A549 (cell line): ENCODE data around the gene PRKG1. TPM values are rescaled to one million over a fixed set of nuclear protein-coding genes. Genes with fewer than 3 reads are reported as not detected.
A peak's percentile ranks its signal among the peaks of the same experiment; 100 is the strongest.
"Not testable (repeated sequence)": the region's sequence is repeated elsewhere in the genome, so short reads cannot be mapped to it uniquely, and the experiment has no call there.

ENCODE experiments used
- ATAC-seq, 2 experiments: fragments of 200-7000 bp in 1 of 2; fragments of >200 bp in 1 of 2; cut with Nextera tagmentation in 1 of 2; cut with Tn5 transposase in 1 of 2; 3 replicates each; pipeline versions ENCODE4 v1.8.0 to v1.9.1; 2018 to 2020; ENCODE audit warnings: mild to moderate bottlenecking in 1 of 2, moderate library complexity in 1 of 2
- CTCF ChIA-PET: fragments of 300-600 bp; sonication (Branson Sonifier 250); formaldehyde crosslinking; extraction: SDS; loops from one replicate; lab custom pipeline; 2021; ENCODE audit warnings: antibody characterized with exemption, inconsistent platforms; lab: Yijun Ruan, JAX
- POLR2A ChIA-PET: fragments of 350-600 bp; formaldehyde crosslinking; extraction: SDS; loops from one replicate; lab custom pipeline; 2021; ENCODE audit warnings: antibody characterized with exemption, inconsistent platforms; lab: Yijun Ruan, JAX
- DNase-seq, 2 experiments: peaks; one replicate each; pipeline versions ENCODE4 v3.0.0 to v3.0.0-alpha.2; 2011 to 2016; ENCODE audit warnings: low read depth in 1 of 2, low spot score in 1 of 2
- FAIRE-seq: peaks from 2 replicates; lab custom pipeline; 2011; peaks lifted over from hg19 to GRCh38; lab: Jason Lieb, UNC
- H3K27ac ChIP-seq, 2 experiments: fragments of >200 bp; sonication (Bioruptor Twin); formaldehyde crosslinking; 3 replicates each; pipeline ENCODE4 v1.5.1; 2016 to 2017
- H3K4me1 ChIP-seq: fragments of >200 bp; sonication (Bioruptor Twin); formaldehyde crosslinking; 3 replicates; pipeline ENCODE4 v1.6.1; 2016
- H3K4me2 ChIP-seq: fragments of >200 bp; sonication (Bioruptor Twin); formaldehyde crosslinking; 3 replicates; pipeline ENCODE4 v1.6.1; 2016
- H3K4me3 ChIP-seq: fragments of >200 bp; sonication (Bioruptor Twin); formaldehyde crosslinking; 3 replicates; pipeline ENCODE4 v1.5.1; 2016
- H3K9me3 ChIP-seq: fragments of >200 bp; sonication (Bioruptor Twin); formaldehyde crosslinking; 3 replicates; pipeline ENCODE4 v1.6.1; 2016
- BHLHE40 ChIP-seq: IDR thresholded peaks from 2 replicates; pipeline ENCODE4 v1.6.1; 2012; ENCODE audit warnings: low read depth, low read length, inconsistent platforms
- CHD2 ChIP-seq: fragments of 150-350 bp; IDR thresholded peaks from 2 replicates; pipeline ENCODE4 v1.6.1; 2014; ENCODE audit warnings: low read length; ENCODE audit not compliant: partially characterized antibody
- FOSL2 ChIP-seq, 2 experiments: fragments of 450-650 bp in 1 of 2; fragments of >200 bp in 1 of 2; sonication (Bioruptor Twin) in 1 of 2; formaldehyde crosslinking; IDR thresholded peaks; 2 replicates each; pipeline versions ENCODE4 v1.5.0 to v1.6.1; 2016 to 2020; ENCODE audit warnings: mild to moderate bottlenecking in 1 of 2, moderate library complexity in 1 of 2
- HDAC2 ChIP-seq: fragments of 200-600 bp; sonication (generic); IDR thresholded peaks from 2 replicates; pipeline ENCODE4 v1.6.1; 2016
- HOXB5 ChIP-seq: fragments of 250-450 bp; sonication (Bioruptor Pico); IDR thresholded peaks from 2 replicates; pipeline ENCODE4 v1.5.0; 2020; ENCODE audit warnings: mild to moderate bottlenecking, moderate library complexity
- JUNB ChIP-seq: fragments of >200 bp; sonication (Bioruptor Twin); formaldehyde crosslinking; IDR thresholded peaks from 2 replicates; pipeline ENCODE4 v1.6.1; 2016
- MAZ ChIP-seq: fragments of 150-350 bp; IDR thresholded peaks from 2 replicates; pipeline ENCODE4 v1.6.1; 2014; ENCODE audit warnings: antibody characterized with exemption, low read depth, low read length, borderline replicate concordance
- MYC ChIP-seq: IDR thresholded peaks from 2 replicates; pipeline ENCODE4 v1.6.1; 2012; ENCODE audit warnings: mild to moderate bottlenecking, inconsistent platforms, low read length, improper control_type of control experiment, borderline replicate concordance
- NFE2L2 ChIP-seq: fragments of 150-350 bp; conservative IDR thresholded peaks from 2 replicates; pipeline ENCODE4 v1.6.1; 2014; ENCODE audit warnings: low read length
- NPAS2 ChIP-seq: fragments of 250-450 bp; sonication (Bioruptor Pico); IDR thresholded peaks from 2 replicates; pipeline ENCODE4 v1.8.0; 2022; ENCODE audit warnings: mild to moderate bottlenecking, moderate library complexity, borderline replicate concordance
- ZC3H11A ChIP-seq: fragments of 450-650 bp; IDR thresholded peaks from 2 replicates; pipeline ENCODE4 v1.6.1; 2014; ENCODE audit warnings: antibody characterized with exemption, mild to moderate bottlenecking
- WGBS: methylation state at CpG from one replicate; pipeline ENCODE4 v1.1.6; 2017; ENCODE audit errors: missing lambda C conversion rate; 5-methylcytosine and 5-hydroxymethylcytosine counted together
- polyA plus RNA-seq, 4 experiments: library from polyadenylated mRNA; depleted of rRNA in 3 of 4; stranded (reverse); fragments of >200 nt; fragmentation: RNase III in 1 of 4; extraction: RNeasy Plus Mini Kit Qiagen cat#74134 plus additional on column Dnase treatment in 1 of 4; gene quantifications; 2 replicates in 3 of 4; 3 replicates in 1 of 4; pipeline ENCODE4 v1.2.3, GENCODE V29; 2011 to 2017

The PRKG1 gene
- polyA plus RNA-seq, 2 of the 4 experiments (the other 2 are of a cell fraction), result not detected

DNA sequence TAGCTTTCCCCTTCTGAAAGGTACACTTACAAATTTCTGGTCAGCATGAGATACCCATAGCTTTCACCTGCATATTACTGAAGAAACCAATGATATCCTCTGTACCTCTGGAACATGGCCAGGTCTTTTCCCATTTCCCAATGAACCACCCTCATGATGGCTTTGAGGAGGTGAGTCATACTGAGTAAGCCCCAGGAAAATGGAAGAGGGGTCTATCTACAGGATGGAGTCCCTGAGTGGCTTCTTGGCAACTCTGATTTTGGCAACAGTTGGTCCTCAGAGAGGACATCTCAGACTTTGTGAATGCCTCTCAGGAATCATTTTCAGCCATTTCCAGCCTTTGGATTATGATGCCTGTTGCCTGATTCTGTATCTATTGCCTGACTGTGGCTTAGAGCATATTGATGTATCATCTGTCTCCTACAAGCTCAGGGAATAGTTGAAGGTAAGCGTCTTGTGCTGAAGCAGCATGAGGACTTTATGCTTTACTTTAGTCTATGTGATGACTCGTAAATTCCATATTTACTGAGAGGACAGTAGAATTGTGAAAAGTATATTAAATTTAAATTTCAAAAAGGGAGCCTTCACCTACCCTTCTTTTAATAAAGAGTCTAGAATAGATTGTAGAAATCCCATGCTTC is 1155.1 kb downstream of the PRKG1 start:
- FAIRE-seq, result no peak
- no peak for DNase-seq
- Histone ChIP-seq H3K9me3 (no peaks in the 10 kb centered on the region), H3K27ac (no peak overlapping the region), H3K4me1 (peaks cover 12% of the 10 kb centered on the region; the same call in 2 of the 3 replicates), H3K4me3 (no peak overlapping the region), H3K4me2 (no peak overlapping the region)
- ChIA-PET CTCF (interaction anchor here (0.6 to 2.9 kb wide), 2 partner anchors 14 to 15 kb away, joined by 3 to 13 read pairs; no protein-coding TSS in a partner anchor), POLR2A (no interaction called here)
- WGBS, result 59% methylated on average over 2 of the region's 2 CpGs
- TF ChIP-seq JUNB (no peak), BHLHE40 (no peak), NPAS2 (no peak), FOSL2 (IDR thresholded peaks at IDR 0.05) (no peak), FOSL2 (CRISPR knock-in tag; IDR thresholded peaks at IDR 0.05) (peak; percentile 22; the same call in 1 of the 2 replicates), CHD2 (no peak)
- TF ChIP-seq, all 56 proteins: peak for 1
- ATAC-seq, result no peak

DNA sequence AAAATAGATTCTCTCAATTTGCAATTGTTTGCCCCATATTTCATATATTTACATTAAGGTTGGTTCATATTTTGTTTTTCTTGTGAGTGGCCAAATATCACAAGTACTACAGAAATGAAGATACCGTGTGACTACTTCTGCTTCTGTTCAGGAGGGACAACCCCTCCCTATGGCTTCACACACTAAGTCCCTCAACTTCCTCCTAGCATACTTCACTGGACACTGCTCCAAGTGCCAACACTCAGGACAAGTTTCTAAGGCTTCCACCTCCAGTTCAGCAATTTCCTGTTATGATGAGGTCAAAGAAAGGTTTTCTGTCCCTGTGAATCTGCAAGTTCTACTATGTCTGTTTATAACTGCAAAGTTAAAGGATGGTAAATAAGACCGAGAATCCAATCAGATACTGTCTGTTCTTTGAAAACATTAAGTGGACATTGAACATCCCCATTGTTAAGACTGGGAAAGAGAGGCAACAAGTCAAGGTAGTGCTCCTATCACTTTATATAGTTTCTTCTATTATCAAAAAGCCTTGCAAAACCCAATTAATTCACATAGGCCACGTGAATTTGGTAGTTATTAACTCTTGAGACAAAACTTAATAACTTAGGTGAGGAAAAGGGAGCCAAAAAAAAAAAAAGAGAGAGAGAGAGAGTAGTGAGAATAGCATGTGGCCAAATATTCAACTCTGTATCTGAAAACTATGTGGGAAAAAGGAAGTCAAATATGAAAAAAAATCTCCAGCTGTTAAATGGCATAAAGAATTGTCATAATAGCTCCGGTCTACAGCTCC is 1158.5 kb downstream of the PRKG1 start:
- Histone ChIP-seq H3K4me3 (peak overlapping the region; percentile 39), H3K4me1 (peaks cover 12% of the 10 kb centered on the region; the same call in 2 of the 3 replicates), H3K27ac (peak overlapping the region; percentile 25 to 66; a peak in 3 of 6 replicates), H3K9me3 (no peaks in the 10 kb centered on the region), H3K4me2 (peak overlapping the region; percentile 64)
- ChIA-PET CTCF (interaction anchor here (2.9 kb wide), 1 partner anchor 17 kb away, joined by 13 read pairs; no protein-coding TSS in a partner anchor), POLR2A (no interaction called here)
- TF ChIP-seq HDAC2, result 0 out of 2 replicates have a peak, but pooled peaks have one; percentile 29
- TF ChIP-seq MAZ, result no peak
- FAIRE-seq (peak; percentile 68), DNase-seq (peak; percentile 7 to 27), ATAC-seq (peak; percentile 70 to 79; a peak in 4 of 6 replicates)
- WGBS, result 20% methylated on average over 4 of the region's 4 CpGs

DNA sequence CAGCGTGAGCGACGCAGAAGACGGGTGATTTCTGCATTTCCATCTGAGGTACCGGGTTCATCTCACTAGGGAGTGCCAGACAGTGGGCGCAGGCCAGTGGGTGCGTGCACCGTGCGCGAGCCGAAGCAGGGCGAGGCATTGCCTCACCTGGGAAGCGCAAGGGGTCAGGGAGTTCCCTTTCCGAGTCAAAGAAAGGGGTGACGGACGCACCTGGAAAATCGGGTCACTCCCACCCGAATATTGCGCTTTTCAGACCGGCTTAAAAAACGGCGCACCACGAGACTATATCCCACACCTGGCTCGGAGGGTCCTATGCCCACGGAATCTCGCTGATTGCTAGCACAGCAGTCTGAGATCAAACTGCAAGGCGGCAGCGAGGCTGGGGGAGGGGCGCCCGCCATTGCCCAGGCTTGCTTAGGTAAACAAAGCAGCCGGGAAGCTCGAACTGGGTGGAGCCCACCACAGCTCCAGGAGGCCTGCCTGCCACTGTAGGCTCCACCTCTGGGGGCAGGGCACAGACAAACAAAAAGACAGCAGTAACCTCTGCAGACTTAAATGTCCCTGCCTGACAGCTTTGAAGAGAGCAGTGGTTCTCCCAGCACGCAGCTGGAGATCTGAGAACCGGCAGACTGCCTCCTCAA is 1159.2 kb downstream of the PRKG1 start:
- Histone ChIP-seq H3K4me2 (peak overlapping the region; percentile 64), H3K4me1 (peaks cover 12% of the 10 kb centered on the region; the same call in 2 of the 3 replicates), H3K27ac (peak overlapping the region; percentile 25 to 66; a peak in 3 of 6 replicates), H3K4me3 (peak overlapping the region; percentile 39)
- WGBS, result 3% methylated on average over 6 of the region's 34 CpGs
- FAIRE-seq, CTCF ChIA-PET, DNase-seq, POLR2A ChIA-PET, H3K9me3 ChIP-seq: not testable (repeated sequence)
- ATAC-seq, result peak in 1 of 2 experiments; percentile 57; a peak in 3 of 6 replicates

DNA sequence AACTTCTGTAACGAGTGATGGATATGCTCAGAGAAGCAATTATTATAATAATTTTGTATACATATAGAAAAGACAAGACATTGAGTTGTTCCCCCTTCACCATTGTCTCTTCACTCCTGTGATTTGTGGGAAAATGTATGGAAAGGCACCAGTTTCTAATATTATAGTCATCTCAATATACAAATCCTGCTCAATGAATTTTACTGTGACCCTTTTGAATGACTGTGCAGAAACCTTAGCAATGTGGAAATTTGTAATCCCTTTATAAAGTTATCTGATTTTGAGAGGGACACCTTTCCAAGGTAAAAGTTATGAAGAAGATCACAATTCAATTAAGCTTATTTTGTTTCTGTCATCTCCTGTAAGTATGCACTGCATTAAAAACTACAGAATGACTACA is 1165.5 kb downstream of the PRKG1 start:
- H3K27ac ChIP-seq, result no peak overlapping the region
- ChIA-PET POLR2A (no interaction called here), CTCF (interaction anchor here (0.6 kb wide), 1 partner anchor 183 kb away, joined by 3 read pairs; no protein-coding TSS in a partner anchor)
- TF ChIP-seq HOXB5 (CRISPR knock-in tag) (no peak), NFE2L2 (peak; percentile 52; the same call in 1 of the 2 replicates)
- DNase-seq (no peak), ATAC-seq (no peak), FAIRE-seq (no peak)
- no peak overlapping the region for H3K4me3 ChIP-seq
- H3K4me2 ChIP-seq, result no peak overlapping the region
- H3K4me1 ChIP-seq, result no peaks in the 10 kb centered on the region
- no peaks in the 10 kb centered on the region for H3K9me3 ChIP-seq
- 72% methylated on average over 1 of the region's 1 CpG for WGBS

DNA sequence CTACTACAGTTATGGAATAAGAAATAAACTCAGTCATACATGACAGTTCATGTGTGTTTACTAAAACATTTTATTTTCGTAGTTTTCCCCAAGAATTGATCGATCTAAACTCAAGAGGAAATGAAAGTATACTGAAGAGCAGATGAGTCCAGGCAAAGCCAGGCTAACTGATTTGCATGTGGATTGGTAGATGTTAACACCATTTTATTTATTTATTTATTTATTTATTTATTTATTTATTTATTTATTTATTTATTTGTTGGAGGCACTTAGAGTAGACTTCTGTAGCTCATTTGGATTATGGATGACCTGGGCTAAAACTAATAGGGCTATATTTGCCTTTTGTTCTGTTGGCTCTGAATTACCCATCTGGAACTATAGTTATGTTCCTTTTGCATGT is 1171.3 kb downstream of the PRKG1 start:
- Histone ChIP-seq H3K27ac (no peak overlapping the region), H3K9me3 (no peaks in the 10 kb centered on the region), H3K4me1 (no peaks in the 10 kb centered on the region), H3K4me2 (no peak overlapping the region), H3K4me3 (no peak overlapping the region)
- POLR2A ChIA-PET, result no interaction called here
- 77% methylated on average over 2 of the region's 2 CpGs for WGBS
- TF ChIP-seq ZC3H11A, result peak; percentile 97
- no peak for TF ChIP-seq MYC
- DNase-seq, result no peak
- no peak for FAIRE-seq
- CTCF ChIA-PET, result no interaction called here
- ATAC-seq, result no peak

DNA sequence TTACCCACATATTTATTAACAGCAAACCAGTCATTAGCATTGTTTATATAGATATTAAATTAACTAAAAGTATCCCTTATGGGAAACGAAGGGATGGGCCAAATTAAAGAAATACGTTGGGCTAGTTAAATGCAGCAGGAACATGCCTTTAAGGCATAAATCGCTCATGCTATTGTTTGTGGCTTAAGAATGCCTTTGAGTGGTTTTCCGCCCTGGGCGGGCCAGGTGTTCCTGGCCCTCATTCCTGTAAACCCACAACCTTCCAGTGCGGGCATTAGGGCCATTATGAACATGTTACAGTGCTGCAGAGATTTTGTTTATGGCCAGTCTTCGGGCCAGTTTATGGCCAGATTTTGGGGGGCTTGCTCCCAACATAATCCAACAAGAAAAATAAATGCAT is 1173.6 kb downstream of the PRKG1 start:
- POLR2A ChIA-PET, CTCF ChIA-PET, ATAC-seq, H3K4me2 ChIP-seq, FAIRE-seq, DNase-seq, H3K27ac ChIP-seq, H3K4me1 ChIP-seq, H3K9me3 ChIP-seq, H3K4me3 ChIP-seq: not testable (repeated sequence)
- WGBS, result 70% methylated on average over 7 of the region's 7 CpGs
